Measurements from ENCODE around the gene NPIPA5.

DNA sequence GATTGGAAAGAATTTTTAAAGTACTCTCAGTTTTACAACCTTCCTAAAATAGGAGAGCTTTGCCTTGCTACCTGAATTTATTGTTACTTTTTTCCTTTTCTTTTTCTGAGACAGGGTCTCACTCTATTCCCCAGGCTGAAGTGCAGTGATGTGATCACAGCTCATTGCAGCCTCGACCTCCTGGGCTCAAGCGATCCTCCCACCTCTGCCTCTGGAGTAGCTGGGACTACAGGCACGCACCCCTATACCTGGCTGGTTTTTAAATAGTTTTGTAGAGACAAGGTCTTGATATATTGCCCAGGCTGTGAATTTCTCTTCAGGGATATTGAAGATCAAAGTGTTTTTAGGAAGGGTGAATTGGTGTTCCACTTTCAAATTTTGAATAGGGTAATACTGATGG, 21.2 kb upstream of the NPIPA5 start:
- TF ChIP-seq, protein P1, sequence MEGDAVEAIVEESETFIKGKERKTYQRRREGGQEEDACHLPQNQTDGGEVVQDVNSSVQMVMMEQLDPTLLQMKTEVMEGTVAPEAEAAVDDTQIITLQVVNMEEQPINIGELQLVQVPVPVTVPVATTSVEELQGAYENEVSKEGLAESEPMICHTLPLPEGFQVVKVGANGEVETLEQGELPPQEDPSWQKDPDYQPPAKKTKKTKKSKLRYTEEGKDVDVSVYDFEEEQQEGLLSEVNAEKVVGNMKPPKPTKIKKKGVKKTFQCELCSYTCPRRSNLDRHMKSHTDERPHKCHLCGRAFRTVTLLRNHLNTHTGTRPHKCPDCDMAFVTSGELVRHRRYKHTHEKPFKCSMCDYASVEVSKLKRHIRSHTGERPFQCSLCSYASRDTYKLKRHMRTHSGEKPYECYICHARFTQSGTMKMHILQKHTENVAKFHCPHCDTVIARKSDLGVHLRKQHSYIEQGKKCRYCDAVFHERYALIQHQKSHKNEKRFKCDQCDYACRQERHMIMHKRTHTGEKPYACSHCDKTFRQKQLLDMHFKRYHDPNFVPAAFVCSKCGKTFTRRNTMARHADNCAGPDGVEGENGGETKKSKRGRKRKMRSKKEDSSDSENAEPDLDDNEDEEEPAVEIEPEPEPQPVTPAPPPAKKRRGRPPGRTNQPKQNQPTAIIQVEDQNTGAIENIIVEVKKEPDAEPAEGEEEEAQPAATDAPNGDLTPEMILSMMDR (IDR thresholded peaks at IDR 0.05) = no peak
- no peak for TF ChIP-seq POLR2A (IDR thresholded peaks at IDR 0.05; ENCODE audit: low read length)
- no peak for TF ChIP-seq FOSL2 (IDR thresholded peaks at IDR 0.05)
- TF ChIP-seq FOSL2 (CRISPR knock-in tag; IDR thresholded peaks at IDR 0.05) = no peak
- no peak for TF ChIP-seq MYC (IDR thresholded peaks at IDR 0.05; ENCODE audit: borderline replicate concordance, low read length)
- TF ChIP-seq CBX2 (IDR thresholded peaks at IDR 0.05; ENCODE audit: borderline replicate concordance, low read depth) = no peak
- TF ChIP-seq, protein P2, sequence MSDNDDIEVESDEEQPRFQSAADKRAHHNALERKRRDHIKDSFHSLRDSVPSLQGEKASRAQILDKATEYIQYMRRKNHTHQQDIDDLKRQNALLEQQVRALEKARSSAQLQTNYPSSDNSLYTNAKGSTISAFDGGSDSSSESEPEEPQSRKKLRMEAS (IDR thresholded peaks at IDR 0.05) = no peak
- TF ChIP-seq E2F6 (IDR thresholded peaks at IDR 0.05; ENCODE audit: borderline replicate concordance, low read depth) = no peak
- TF ChIP-seq TFCP2L1 (CRISPR knock-in tag; IDR thresholded peaks at IDR 0.05) = no peak
- no peak for TF ChIP-seq CHD4 (IDR thresholded peaks at IDR 0.05; ENCODE audit: borderline replicate concordance)
- TF ChIP-seq ELK1 (IDR thresholded peaks at IDR 0.05; ENCODE audit: low read depth, low read length) = no peak
- no peak for TF ChIP-seq ZFP36 (IDR thresholded peaks at IDR 0.05; ENCODE audit: borderline replicate concordance, partially characterized antibody)
- no peak for TF ChIP-seq SMC3 (IDR thresholded peaks at IDR 0.05)
- TF ChIP-seq CEBPB (IDR thresholded peaks at IDR 0.05) = no peak
